NCI-H774 (cell line): ENCODE measurements around the gene DEXI.

Source experiments
- DNase-seq: peaks from one replicate; lab custom pipeline; 2025; lab: John Stamatoyannopoulos, UW

DEXI gene

DNA sequence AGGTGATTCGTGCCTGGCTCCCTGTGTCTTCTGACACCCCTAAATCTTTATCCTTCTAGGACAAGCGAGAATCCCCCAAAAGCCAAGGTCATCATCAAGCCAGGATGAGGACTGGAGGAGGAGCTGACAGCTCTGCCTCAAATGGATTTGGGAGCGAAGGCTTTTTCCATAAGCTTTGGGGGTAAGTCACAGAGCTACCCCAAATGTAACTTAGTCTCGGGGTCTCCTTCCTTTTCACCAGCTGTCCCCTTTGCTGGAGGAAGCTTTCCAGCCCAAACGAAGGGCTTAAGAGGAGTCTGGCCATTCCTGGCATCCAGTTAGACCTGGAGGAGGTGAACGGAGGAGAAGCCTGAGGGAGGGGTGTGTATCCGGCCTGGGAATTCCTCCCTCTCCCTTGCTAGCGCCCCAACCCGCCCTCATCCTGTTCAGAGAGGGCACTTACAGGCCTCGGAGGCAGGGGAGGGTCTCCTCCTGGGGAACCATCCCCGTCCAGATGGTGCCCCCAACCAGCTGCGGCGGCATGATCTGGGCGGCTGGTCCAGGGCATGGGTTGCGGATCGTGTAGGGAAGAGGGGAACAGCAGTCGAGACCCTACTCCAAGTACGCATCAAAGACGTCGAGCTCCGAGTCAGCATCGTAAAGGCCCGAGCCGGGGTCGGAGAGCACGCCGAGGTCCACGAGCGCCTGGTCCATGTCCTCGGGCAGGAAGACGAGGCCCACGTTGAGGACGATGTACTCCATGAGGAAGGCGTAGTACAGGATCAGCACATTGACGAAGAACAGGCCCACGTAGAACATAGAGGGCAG is 938 bp downstream of the DEXI start:
- no peak for DNase-seq

DNA sequence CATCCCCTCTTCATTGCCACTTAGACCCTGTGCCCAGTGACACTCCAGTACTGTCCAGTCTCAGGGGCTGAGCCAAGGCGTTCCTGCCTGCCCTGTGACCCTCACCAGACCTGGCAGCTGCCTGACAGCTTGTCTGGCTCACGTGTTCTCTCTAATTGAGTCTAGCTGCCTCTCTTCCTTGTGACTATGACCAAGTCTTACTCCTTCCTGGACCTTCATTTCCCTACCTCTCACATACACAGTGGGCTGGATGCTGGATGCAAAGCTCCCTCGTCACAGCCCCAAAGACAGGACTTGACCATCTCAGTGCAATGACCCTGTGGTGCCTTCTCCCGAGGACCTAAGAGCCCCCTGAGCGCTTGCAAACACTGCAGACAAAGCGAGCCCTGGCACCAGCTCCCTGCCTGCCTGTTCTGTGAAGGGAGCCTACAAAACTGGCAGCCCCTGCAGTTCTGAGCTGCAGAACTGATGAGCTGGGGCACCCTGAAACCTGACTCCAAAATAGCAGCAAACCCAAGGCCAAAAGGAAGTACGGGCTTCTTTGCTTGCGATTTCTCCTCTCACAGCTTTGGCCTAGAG is 1.7 kb downstream of the DEXI start:
- no peak for DNase-seq

DNA sequence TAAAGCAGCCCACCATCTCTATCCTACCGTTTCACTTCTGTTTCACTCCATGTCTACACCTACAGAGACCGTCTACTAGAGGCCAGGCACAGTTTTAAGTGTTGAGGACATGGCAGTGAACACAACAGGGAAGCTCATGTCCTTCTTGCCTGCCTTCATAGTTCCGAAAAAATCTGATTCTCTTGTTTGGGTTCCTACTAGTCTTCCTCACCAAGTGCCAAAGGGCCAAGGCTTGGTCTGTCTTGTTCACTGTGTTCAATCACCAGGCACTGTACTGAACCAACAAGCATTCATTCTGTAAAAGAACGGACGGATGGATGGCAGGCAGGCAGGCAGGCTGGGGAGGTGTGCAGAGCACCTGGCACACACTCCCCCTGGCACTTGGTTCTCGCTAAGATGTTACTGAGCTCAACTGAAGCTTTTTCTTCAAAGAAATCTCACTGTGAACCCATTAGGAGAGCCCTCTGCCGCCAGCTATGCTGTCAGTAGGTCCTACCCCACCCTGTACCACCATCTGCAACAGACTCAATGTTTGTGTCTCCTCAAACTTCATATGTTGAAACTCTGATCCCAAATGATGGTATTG is 2.5 kb downstream of the DEXI start:
- DNase-seq: no peak

DNA sequence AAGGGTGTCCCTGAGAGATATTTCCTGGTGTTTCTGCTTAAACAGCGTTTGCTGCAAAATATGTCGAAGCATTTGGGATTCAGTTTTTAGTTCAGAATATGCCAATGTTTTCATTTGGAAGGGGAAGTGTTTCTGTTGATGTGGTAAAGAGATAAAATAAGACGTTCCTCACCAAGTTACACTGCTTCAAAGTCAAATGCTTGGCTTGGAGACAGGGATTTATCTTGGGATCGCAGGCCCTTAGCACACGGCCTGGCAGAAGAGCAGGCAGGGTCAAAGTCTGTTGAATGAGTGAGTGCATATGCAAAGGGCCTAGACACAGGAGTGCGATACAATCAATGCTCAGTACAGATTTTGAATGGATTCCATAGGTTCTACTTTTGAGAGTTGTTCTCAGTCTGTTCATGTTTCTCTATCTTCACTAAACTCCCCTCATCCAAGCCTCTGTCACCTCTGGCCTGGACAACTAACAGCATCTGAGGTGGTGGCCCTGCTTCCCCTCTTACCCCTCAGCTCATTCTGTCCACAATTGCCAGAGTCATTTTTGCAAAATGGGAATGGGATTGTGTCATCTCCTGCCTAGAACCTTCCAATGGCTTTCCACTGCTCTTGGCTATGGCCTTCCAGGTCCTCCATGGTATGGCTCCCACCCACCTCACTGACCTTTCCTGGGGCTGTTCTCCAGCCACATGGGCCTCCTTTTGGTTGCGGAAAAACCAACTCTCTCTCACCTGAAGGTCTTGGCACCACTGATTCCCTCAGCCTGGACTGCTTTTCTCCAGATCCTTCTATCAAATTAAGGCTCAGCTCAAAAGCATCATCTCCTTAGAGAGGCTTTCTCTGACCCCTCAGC is 3.2 kb downstream of the DEXI start:
- no peak for DNase-seq

DNA sequence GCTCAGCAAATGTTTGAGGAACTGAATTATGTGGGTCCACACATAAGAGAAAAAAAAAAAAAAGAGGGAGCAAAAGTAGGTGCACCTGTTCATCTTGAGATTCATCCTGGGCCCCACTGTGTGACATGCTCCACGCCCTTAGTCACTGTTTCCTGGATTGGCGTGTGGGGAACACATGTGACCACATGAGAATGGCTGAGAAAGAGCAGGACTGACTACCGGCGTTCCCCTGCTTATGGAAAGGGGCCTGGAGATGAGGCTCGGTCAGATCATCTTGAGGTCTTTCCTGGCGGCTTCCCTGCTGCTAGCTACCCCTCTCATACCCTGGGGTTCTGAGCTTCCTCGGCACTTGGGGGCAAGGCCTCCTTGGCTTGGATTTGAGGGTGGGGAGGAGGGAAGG is 3.9 kb downstream of the DEXI start:
- no peak for DNase-seq

DNA sequence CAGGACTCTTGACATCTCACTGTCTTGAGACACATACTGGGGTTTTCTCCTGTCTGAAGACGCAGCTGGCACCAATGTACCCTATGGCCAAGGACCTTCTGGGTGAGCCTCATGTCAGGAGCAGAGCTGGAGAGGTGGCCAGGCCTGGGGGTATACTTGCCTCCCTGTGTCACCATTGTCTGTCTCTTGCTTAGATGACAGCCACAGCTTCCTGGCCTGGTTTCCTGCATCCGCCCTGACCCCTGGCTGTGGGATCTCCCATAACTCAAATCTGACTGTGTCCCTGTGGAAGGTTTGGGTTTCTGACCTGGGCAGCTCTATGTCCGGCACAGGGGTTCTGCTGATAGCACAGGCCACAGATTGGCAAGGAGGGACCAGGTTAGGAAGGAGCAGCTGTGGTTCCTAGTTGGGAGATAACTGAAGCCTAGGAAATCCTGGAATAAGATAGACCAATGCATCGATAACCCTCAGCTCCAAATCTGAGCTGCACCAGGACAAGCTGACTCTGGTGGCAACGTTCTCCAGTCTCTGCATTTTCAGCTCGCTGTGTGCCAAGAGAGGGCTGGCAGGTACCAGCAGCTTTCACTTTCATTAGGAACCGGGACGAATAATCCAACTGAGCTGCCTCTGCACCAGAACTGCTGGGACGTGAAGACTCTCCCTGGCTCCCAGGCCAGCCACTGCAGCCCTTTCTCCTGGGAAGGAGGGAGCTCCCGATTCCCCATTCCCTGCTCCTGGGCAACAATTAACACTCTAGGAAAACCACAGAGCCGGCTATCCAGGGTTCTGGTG is 5.0 kb downstream of the DEXI start:
- DNase-seq: no peak

DNA sequence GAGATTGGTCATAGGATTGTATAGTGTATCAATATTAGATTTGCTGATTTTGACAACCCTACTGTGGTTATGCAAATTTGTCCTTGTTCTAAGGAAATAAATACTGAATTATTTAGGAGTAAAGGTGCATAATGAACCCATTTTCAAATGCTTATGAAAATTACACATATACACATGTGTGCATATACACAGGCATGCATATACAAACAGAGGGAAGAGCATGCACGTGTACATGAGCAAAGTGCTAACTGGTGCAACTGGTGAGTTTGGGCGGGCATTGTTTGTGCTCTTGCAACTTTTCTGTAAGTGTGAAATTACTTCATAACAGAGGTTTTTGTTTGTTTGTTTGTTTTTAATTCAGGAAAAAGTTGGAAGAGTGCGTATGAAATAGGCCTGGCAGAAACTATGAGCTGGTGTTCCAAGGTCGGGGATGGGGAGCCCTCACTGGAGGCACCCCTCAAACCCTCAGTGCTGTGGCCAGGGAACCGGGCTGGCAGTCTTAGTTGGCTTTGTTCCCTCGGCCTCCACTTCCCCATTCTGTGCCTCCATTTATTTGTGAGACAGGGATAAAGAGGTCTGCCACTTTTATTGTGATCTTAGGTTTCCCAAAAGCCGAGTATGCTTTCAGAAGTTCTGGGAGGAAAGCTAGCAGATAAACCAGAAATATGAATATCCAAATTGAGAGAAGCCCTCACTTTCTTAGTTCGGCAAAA is 5.8 kb downstream of the DEXI start:
- DNase-seq: no peak

DNA sequence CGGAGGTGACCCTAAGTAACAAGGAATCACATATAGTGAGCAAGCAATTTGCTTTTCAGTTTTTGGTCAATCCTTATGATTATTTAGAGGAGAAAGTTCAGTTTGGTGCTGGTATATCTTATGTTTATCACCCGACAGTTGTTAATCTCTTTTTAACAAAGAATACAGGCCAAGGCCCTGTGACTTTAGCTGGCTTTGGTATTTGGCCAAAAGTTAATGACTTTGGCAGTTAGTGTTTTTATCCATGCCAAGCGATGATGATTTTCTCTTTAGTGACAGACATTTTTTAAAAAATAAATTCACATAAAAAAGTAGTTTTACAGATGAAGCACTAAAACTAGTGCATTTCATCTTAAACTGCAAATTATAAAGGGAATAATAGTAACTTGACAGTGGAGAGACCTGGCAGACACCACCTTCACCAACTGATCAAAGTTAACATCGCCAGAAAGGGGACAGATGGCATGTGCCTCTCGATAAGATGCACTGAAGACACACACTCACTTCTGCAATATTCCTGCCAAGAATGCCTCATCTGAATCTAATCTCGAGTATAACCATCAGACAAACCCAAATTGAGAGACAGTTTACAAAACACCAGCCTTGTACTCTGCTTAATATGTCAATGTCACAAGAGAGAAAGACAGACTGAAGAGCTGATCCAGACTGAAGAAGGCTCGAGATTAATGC is 6.9 kb downstream of the DEXI start:
- no peak for DNase-seq

DNA sequence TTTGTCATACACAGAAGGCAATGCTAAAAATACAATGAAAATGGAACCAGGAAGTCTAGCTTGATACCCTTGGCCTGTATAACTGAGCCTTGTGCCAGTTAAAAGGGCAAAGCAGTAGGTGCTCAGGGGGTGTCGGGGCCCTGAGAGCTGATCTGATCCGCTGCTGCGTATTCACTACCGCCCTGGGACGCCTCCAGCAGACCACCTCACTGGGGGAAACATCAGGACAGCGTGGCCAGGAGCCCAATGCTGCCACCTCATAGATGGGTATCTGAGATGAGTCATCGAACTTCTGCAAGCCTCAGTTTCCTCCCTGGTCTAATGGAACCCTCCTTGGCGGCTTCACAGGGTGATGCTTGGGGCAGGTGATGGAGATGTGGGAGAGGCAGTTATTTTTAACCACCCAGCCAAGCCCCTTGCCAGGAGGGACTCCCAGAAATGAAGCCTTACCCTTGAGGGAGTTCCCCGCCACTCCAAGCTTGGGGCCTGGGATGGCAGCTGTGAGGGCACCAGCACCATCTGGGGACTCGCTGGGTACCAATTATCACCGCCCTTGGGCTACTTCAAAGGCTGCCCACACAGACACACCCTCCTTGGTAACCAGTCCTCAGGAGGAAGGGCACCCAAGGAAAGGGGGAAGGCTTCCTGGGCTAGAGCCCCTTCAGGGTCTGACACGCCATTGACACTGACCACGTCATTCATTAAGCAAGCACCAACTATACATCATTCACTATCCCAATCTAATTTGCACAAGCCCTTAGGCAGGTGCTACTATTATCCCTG is 7.8 kb downstream of the DEXI start:
- DNase-seq: no peak

DNA sequence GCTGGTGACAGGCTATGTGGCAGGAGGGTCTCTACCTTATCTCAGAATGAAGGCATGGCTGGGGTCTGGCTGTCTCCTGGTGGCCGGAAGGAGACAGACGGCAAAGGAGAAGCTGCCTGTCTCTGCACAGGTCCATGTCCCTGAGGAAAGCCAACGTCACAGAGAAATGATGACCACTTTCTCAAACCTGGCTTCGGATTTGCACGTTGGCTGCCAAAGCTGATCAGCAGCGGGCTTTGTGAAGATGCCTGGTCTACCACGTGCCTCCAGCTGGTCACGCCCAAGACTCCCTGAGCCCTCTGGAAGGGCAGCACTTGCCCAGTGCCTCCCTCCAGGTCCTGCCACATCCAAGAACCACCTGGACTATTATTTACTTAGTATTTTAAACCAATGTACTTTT is 8.4 kb downstream of the DEXI start:
- DNase-seq: no peak

DNA sequence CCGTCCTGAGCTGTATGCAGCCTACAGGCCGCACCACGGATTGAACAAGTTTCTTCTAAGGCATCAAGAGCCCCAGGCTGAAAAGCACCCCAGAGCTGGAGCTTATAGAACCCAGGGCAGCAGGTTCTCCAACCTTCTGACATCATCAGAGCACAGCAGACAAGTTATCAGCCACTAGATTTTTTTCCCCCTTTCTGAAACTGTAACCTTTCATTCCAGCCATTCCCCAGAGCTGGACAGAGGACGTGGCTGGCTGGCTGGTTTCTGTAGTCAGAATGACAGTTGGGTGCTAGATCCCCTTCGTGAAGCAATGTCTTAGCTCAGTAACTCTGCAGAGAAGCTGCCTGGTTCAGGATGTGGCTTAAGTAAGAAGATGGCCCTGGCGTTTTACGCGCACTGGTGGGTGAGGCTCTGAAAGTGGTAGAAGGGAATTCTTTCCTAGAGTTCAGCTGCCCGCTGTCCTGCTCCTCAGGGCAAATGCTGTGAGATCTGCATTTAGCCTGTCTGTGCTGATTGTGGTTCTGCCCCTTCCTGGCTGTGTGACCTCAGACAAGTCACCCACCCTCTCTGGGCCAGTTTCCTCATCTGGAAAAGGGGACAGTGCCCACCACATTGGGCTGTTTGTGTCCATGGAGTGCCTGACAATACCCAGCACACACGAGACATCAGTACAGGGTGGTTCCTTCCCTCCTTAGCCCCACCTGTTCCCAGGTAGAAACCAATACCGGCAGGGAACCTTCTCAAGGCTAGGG is 9.1 kb downstream of the DEXI start:
- DNase-seq: no peak

DNA sequence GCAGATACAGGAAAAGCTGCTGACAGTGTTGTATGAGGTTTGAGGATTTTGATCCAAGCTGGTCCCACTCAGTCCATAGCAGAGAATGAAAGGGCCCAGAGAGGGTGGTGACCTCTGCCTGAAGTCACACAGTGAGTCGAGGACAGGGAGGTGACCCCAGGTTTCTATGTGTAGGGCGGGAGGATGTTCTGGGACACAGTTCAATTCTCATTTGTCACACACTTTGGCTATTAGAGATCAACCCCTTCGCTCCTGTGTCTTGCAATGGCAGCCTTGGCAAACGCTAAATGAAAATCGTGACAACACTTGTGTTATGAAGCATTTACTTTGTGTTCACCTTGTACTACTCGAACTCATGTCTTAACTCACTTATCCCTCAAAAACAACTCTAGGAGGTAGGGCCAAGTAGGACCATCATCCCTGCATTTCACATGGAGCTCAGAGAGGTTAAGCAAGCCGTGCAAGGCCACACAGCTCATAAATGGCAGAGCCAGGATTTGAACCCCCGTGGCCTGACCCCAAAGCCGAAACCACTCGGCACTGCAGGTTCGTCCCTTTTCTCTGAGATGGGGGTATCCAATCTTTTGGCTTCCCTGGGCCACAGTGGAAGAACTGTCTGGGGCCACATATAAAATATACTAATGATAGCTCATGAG is 10.2 kb downstream of the DEXI start:
- no peak for DNase-seq

DNA sequence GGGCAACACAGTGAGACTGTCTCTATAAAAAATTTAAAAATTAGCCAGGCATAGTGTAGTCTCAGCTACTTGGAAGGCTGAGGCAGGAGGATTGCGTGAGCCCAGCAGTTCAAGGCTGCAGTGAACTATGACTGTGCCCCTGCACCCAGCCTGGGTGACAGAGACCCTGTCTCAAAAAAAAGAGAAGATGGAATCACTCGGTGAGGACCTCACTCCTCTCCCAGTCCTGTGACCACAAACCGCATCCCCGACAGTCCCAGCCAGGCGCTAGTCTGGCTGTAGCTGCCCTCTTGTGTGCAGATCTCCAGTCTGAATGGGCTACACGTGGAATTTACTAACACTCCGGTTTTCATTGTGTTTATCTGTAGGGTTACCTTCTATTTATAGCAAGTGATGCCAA is 11.1 kb downstream of the DEXI start:
- DNase-seq: no peak

DNA sequence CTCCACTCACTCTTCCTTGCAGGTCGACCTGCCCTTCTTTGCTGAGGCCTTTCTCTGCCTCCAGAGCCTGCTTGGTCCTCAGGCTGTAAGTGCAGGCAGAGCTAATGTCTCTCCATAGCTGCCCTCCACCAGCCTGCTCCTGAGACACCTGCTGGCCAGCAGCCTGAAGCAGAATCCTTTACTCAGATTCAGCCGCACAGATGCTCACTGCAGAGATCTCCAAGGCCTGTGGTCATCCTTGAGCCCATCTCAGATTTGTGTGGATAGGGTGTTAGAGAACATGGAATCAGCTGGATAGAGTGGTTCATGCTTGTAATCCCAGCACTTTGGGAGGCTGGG is 11.5 kb downstream of the DEXI start:
- no peak for DNase-seq

DNA sequence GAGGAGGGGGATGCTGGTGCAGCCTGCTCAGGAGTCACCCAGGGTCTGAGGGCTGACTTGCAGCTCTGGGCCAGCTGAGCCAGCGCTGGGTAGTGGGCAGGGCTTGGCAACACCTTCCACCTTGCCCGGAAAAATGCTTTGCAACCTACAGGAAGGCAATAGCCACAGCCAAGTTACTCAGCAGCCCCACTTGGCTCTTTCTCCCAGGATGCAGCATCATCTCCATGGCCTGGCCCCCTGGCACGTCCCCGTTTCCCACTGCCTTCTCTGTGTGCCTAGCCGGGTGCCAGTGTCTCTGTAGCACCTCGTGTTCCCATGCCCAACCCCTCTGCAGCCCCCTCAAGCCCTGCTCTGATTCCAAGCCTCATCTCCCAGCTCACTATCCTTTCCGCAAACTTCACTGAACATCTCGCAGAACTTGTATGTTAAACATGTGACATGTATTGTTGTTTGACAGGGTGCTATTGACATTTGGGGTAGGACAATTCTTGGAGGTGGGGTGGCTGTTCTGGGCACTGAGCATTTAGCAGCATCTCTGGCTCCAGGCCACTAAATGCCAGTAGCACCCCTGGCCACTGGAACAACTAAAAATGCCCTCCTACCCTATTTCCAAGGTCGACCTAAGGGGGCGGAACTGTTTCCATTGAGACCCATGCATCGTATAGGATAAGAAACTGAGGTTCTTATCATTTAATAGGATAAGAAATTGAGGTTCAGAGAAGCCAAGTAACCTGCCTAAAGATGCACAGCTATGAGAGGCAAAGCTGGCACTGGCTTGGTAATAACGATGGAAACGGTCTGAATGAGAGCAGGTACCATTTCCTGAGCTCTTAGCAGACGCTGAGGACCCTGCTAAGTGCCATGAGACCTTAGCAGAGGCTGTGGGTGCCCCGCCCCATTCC is 12.2 kb downstream of the DEXI start:
- DNase-seq: no peak

DNA sequence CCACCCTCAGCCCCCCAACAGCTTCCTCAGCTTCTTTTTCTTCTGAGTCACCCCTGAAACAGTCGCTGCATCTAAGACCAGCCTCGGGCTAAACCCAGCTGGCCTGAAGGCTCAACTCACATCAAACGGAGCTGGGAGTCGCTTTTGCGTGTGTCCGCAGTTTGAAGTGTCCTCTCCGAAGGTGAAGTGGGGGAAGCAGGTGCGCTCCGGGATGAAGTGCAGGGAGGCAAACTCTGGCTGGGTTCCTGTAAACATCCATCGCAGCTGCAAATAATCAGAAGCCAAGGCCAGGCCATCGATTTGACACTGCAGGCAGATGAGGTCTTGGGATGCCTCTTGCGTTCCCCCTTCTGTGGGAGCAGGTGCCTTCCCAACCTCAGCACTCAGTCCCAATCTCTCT is 13.2 kb downstream of the DEXI start:
- peak; percentile 34 for DNase-seq

DNA sequence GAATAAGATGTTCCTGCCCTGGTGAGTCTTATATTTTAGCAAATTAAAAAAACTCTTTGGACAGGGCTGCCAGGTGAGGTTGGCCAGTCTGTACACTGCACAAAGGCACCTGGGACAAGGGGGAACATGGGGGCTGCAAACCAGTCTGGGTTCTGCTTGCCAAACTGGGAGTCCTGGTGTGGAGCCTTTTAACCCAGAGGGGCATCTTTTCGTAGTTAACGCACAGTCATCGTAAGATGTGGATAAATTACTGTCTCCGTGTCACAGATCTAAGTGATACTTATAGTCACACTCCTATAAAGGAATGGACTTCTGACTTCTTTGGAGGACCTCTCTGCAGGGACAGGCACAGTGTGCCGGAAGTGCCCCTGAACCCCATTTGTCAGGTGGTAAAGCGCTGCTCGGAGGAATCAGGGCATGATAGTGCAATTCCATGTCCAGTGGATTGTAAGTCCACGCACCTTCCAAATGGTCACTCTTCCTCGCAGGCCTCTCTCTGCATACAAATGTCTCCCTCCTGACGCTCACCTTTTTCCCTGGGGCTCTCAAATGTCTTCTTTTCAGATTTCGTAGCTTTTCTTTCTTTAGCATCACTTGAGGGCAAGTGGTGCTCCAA is 14.7 kb downstream of the DEXI start:
- DNase-seq: no peak
